Cerebellar cortex (tissue), 1 donor: ENCODE results near the gene ADK.
"Not testable (repeated sequence)": the region's sequence is repeated elsewhere in the genome, so short reads cannot be mapped to it uniquely, and the experiment has no call there.

Source experiments
- DNase-seq: peaks from one replicate; pipeline ENCODE4 v3.0.0-alpha.2; 2015; ENCODE audit warnings: low spot score

Gene ADK

GRCh38 chr10:74488907-74489306 is 337.9 kb downstream of the ADK start:
- no peak for DNase-seq

GRCh38 chr10:74490551-74490950 is 339.5 kb downstream of the ADK start:
- no peak for DNase-seq

- no peak for DNase-seq
Observed at GRCh38 chr10:74491014-74491413, 340.0 kb downstream of the ADK start.

GRCh38 chr10:74496276-74496675 is 345.3 kb downstream of the ADK start:
- DNase-seq: not testable (repeated sequence)

GRCh38 chr10:74498664-74499063 is 347.6 kb downstream of the ADK start:
- not testable (repeated sequence) for DNase-seq

- no peak for DNase-seq
Observed at GRCh38 chr10:74500026-74500704, 349.1 kb downstream of the ADK start.

GRCh38 chr10:74500816-74501215 is 349.8 kb downstream of the ADK start:
- no peak for DNase-seq

- no peak for DNase-seq
Observed at GRCh38 chr10:74502963-74503608, 352.1 kb downstream of the ADK start.

- no peak for DNase-seq
Observed at GRCh38 chr10:74507951-74508350, 356.9 kb downstream of the ADK start.

GRCh38 chr10:74510594-74510993 is 359.6 kb downstream of the ADK start:
- DNase-seq: no peak

GRCh38 chr10:74511051-74511450 is 360.0 kb downstream of the ADK start:
- DNase-seq: no peak

GRCh38 chr10:74514322-74514721 is 363.3 kb downstream of the ADK start:
- no peak for DNase-seq

- no peak for DNase-seq
Observed at GRCh38 chr10:74518061-74518460, 367.0 kb downstream of the ADK start.

- DNase-seq: no peak
Observed at GRCh38 chr10:74521526-74521925, 370.5 kb downstream of the ADK start.

- no peak for DNase-seq
Observed at GRCh38 chr10:74523199-74523598, 372.2 kb downstream of the ADK start.

- DNase-seq: no peak
Observed at GRCh38 chr10:74525885-74526284, 374.9 kb downstream of the ADK start.

- DNase-seq: not testable (repeated sequence)
Observed at GRCh38 chr10:74527611-74528010, 376.6 kb downstream of the ADK start.

- no peak for DNase-seq
Observed at GRCh38 chr10:74529205-74529604, 378.2 kb downstream of the ADK start.

- DNase-seq: no peak
Observed at GRCh38 chr10:74530981-74531380, 380.0 kb downstream of the ADK start.

GRCh38 chr10:74539317-74539716 is 388.3 kb downstream of the ADK start:
- DNase-seq: no peak

- no peak for DNase-seq
Observed at GRCh38 chr10:74541375-74541774, 390.4 kb downstream of the ADK start.

GRCh38 chr10:74542077-74542476 is 391.1 kb downstream of the ADK start:
- no peak for DNase-seq

- no peak for DNase-seq
Observed at GRCh38 chr10:74543276-74543675, 392.3 kb downstream of the ADK start.

GRCh38 chr10:74544106-74544505 is 393.1 kb downstream of the ADK start:
- no peak for DNase-seq
